NCI-H2196 (cell line): ENCODE results near the gene MTUS2.

ENCODE experiments used
- DNase-seq: peaks from one replicate; lab custom pipeline; 2025; ENCODE audit not compliant: unreplicated experiment; lab: John Stamatoyannopoulos, UW

MTUS2 gene

GRCh38 chr13:29103065-29103800, 283.1 kb downstream of the MTUS2 start:
- no peak for DNase-seq

- DNase-seq = no peak
These were observed 284.3 kb downstream of the MTUS2 start for GRCh38 chr13:29104461-29104860.

- DNase-seq = no peak
These were observed 285.6 kb downstream of the MTUS2 start for GRCh38 chr13:29105779-29106178.

GRCh38 chr13:29106651-29107050, 286.5 kb downstream of the MTUS2 start:
- DNase-seq = no peak

GRCh38 chr13:29108068-29108786, 288.1 kb downstream of the MTUS2 start:
- DNase-seq = no peak

- no peak for DNase-seq
These were observed 289.8 kb downstream of the MTUS2 start for GRCh38 chr13:29109987-29110386.

GRCh38 chr13:29111446-29111845, 291.3 kb downstream of the MTUS2 start:
- DNase-seq = no peak

GRCh38 chr13:29115842-29116241, 295.7 kb downstream of the MTUS2 start:
- no peak for DNase-seq

GRCh38 chr13:29117663-29118062, 297.5 kb downstream of the MTUS2 start:
- DNase-seq = no peak

- no peak for DNase-seq
These were observed 298.3 kb downstream of the MTUS2 start for GRCh38 chr13:29118471-29118870.

- DNase-seq = peak; percentile 5
These were observed 305.2 kb downstream of the MTUS2 start for GRCh38 chr13:29125191-29125933.

- no peak for DNase-seq
These were observed 305.8 kb downstream of the MTUS2 start for GRCh38 chr13:29125934-29126424.

- no peak for DNase-seq
These were observed 309.5 kb downstream of the MTUS2 start for GRCh38 chr13:29129616-29130015.

GRCh38 chr13:29131159-29131558, 311.0 kb downstream of the MTUS2 start:
- DNase-seq = no peak

GRCh38 chr13:29131881-29132668, 311.9 kb downstream of the MTUS2 start:
- DNase-seq = no peak

GRCh38 chr13:29136341-29136740, 316.2 kb downstream of the MTUS2 start:
- no peak for DNase-seq

- no peak for DNase-seq
These were observed 316.9 kb downstream of the MTUS2 start for GRCh38 chr13:29137016-29137415.

GRCh38 chr13:29137995-29138394, 317.9 kb downstream of the MTUS2 start:
- DNase-seq = no peak

- no peak for DNase-seq
These were observed 320.1 kb downstream of the MTUS2 start for GRCh38 chr13:29140277-29140676.

- DNase-seq = no peak
These were observed 323.7 kb downstream of the MTUS2 start for GRCh38 chr13:29143847-29144246.

GRCh38 chr13:29154390-29154789, 334.3 kb downstream of the MTUS2 start:
- DNase-seq = no peak
